ENCODE results near the gene EMD. TPM values are rescaled to one million over a fixed set of nuclear protein-coding genes. Genes with fewer than 3 reads are reported as not detected.

The EMD gene
- total and polyA plus RNA-seq, 10 donors = 29.8 to 83.1 (median 54.3) TPM

DNA sequence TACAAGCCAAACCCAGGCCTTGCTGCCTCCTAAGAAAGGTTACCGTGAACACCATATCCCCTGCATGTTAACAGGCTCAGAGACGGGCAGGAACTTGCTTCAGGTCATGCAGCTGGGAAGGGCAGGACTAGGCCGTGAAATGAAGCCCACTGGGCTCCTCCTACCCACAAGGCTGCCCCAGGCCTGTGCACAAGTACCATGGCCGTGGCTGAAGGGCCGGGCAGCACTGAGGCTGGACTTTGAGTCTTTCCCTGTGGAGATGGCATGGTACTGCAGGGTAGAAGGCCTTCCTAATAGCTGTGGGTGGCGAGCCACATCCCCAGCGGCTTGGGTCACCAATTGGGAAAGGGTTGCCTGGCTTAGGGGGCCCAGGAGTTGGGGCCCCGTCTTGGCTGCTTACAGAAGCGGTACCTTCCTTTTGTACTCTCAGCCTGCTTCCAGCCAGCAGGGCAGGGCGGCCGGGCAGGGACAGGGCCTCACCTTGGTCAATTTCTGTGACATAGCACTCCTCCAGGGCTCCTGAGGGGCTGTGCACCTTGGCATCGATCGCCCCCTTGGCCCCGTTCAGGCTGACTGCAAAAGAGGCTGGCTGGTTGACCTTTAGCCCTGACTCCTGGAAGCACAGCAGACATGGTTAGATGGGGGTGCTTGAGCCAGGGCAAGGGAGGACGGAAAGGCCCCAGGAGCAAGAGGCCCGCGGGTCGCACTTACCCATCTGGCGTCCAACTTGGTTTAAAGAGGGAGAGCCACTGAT is 28.5 kb upstream of the EMD start:
- H3K4me3 ChIP-seq = peak overlapping the region in 1 of 8 donors; percentile 24
- peaks cover 0 to 76% (median 66%) of the 10 kb centered on the region in 6 donors for H3K36me3 ChIP-seq
- H3K27ac ChIP-seq = peak overlapping the region in 6 of 8 donors; percentile 36 to 85 (median 70)
- intact Hi-C loops (cut with DNase I; ENCODE audit: low total_unique reads) = no loop called here
- DNase-seq = no peak
- no peak for TF ChIP-seq POLR2AphosphoS5 (IDR thresholded peaks at IDR 0.05)
- no peak for TF ChIP-seq CTCF (IDR thresholded peaks at IDR 0.05 in 8 of 11, conservative IDR thresholded peaks at IDR 0.05 in 3 of 11)
- no peak for TF ChIP-seq POLR2A (IDR thresholded peaks at IDR 0.05)
- WGBS, 5 donors = 69 to 84% (median 78%) methylated on average over 4 to 19 of the region's 19 CpGs
- H3K27me3 ChIP-seq (replicated peaks in 1 of 7) = no peaks in the 10 kb centered on the region
- peaks cover 5 to 75% (median 44%) of the 10 kb centered on the region in 6 donors for H3K4me1 ChIP-seq
- no peaks in the 10 kb centered on the region for H3K9me3 ChIP-seq

DNA sequence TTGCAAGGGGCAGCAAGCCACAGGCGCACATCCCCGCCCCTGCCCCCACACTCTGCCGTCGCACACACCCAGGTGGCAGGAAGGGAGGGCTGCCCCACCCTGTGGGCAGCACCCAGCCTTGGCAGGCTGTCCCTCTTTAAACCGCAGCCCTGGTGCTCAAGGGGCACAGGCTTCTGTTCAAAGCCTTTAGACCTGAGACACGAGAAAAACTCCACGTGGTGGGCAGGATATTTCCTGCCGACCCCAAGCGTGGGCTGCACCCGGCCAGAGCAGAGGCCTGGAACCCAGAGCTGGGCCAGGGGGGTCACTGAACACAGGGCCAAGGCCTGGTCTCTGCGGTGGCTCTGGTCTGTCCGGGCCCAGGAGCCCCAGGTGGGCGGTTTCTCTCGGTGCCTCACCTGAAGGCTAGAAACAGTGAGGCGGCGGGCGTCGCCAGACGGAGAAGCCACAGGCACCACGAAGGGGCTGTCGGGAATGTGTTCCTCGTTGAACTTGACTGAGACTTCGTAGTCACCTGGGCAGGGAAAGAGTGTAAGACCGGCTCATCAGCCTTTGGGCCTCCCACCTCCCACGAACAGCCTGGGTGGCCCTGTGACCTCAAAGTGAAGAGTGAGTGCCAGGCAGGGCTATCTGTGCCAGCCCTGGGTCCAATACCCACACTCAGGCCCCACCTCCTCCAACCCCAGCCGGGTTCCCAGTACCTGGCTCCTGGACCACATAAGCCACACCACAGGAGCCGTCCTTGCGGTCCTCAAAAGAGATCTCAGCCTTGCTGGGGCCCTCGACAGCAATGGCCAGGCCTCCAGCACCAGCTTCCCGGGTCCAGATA is 27.7 kb upstream of the EMD start:
- TF ChIP-seq POLR2A (IDR thresholded peaks at IDR 0.05) (no peak), POLR2AphosphoS5 (IDR thresholded peaks at IDR 0.05) (peak; percentile 68 to 79 (median 73)), CTCF (IDR thresholded peaks at IDR 0.05 in 8 of 11, conservative IDR thresholded peaks at IDR 0.05 in 3 of 11) (no peak)
- Histone ChIP-seq H3K4me3 (peak overlapping the region in 1 of 8 donors; percentile 24), H3K27me3 (replicated peaks in 1 of 7) (no peaks in the 10 kb centered on the region), H3K4me1 (peaks cover 5 to 80% (median 44%) of the 10 kb centered on the region in 6 donors), H3K36me3 (peaks cover 0 to 84% (median 73%) of the 10 kb centered on the region in 6 donors), H3K27ac (peak overlapping the region; percentile 32 to 85 (median 60)), H3K9me3 (no peaks in the 10 kb centered on the region)
- intact Hi-C loops (cut with DNase I; ENCODE audit: low total_unique reads) = no loop called here
- 40 to 72% (median 60%) methylated on average over 4 to 30 of the region's 30 CpGs for WGBS, 5 donors
- DNase-seq = peak; percentile 88

- WGBS, 5 donors = 80 to 90% (median 87%) methylated on average over 5 to 14 of the region's 14 CpGs
- no peak for DNase-seq
- intact Hi-C loops (cut with DNase I; ENCODE audit: low total_unique reads) = no loop called here
- H3K9me3 ChIP-seq = no peaks in the 10 kb centered on the region
- no peak overlapping the region for H3K4me3 ChIP-seq
- H3K36me3 ChIP-seq = peaks cover 0 to 90% (median 78%) of the 10 kb centered on the region in 6 donors
- H3K27ac ChIP-seq = peak overlapping the region in 6 of 8 donors; percentile 20 to 85 (median 70)
- peaks cover 5 to 79% (median 44%) of the 10 kb centered on the region in 6 donors for H3K4me1 ChIP-seq
- no peaks in the 10 kb centered on the region for H3K27me3 ChIP-seq (replicated peaks in 1 of 7)
- TF ChIP-seq POLR2AphosphoS5 (IDR thresholded peaks at IDR 0.05) = no peak
- TF ChIP-seq POLR2A (IDR thresholded peaks at IDR 0.05) = no peak
- no peak for TF ChIP-seq CTCF (IDR thresholded peaks at IDR 0.05 in 8 of 11, conservative IDR thresholded peaks at IDR 0.05 in 3 of 11)
These were observed 27.1 kb upstream of the EMD start for GRCh38 chrX:154352012-154352401.
